HEK293T (cell line): ENCODE data around the gene SNX33.

Experiments used
- ARNT ChIP-seq: fragments of 450-650 bp; IDR thresholded peaks from 2 replicates; pipeline ENCODE4 v1.6.1; 2017; ENCODE audit warnings: mild to moderate bottlenecking
- BHLHE40 ChIP-seq: fragments of 450-650 bp; IDR thresholded peaks from 2 replicates; pipeline ENCODE4 v1.6.1; 2016; ENCODE audit warnings: mild to moderate bottlenecking, moderate library complexity, borderline replicate concordance
- CTBP1 ChIP-seq: fragments of 450-650 bp; IDR thresholded peaks from 2 replicates; pipeline ENCODE4 v1.6.1; 2016; ENCODE audit warnings: borderline replicate concordance
- FOXA1 ChIP-seq: fragments of 450-650 bp; IDR thresholded peaks from 2 replicates; pipeline ENCODE4 v1.6.1; 2016; ENCODE audit warnings: mild to moderate bottlenecking
- FOXM1 ChIP-seq: fragments of 450-650 bp; IDR thresholded peaks from 2 replicates; pipeline ENCODE4 v1.6.1; 2017; ENCODE audit warnings: mild to moderate bottlenecking, borderline replicate concordance
- L3MBTL2 ChIP-seq: fragments of 450-650 bp; conservative IDR thresholded peaks from 2 replicates; pipeline ENCODE4 v1.6.1; 2016; ENCODE audit warnings: mild to moderate bottlenecking
- LEF1 ChIP-seq: fragments of 450-650 bp; IDR thresholded peaks from 2 replicates; pipeline ENCODE4 v1.6.1; 2017; ENCODE audit warnings: mild to moderate bottlenecking, borderline replicate concordance
- SP1 ChIP-seq: fragments of 450-650 bp; IDR thresholded peaks from 2 replicates; pipeline ENCODE4 v1.6.1; 2017
- SUZ12 ChIP-seq: fragments of 450-650 bp; IDR thresholded peaks from 2 replicates; pipeline ENCODE4 v1.6.1; 2016; ENCODE audit warnings: mild to moderate bottlenecking
- TARDBP ChIP-seq: fragments of 450-650 bp; IDR thresholded peaks from 2 replicates; pipeline ENCODE4 v1.6.1; 2016
- TF ChIP-seq, protein P1 (sequence below): fragments of 450-650 bp; IDR thresholded peaks from 2 replicates; pipeline ENCODE4 v1.6.1; 2016

- TF ChIP-seq TARDBP (no peak), SP1 (no peak), BHLHE40 (no peak), L3MBTL2 (no peak), FOXM1 (no peak), FOXA1 (no peak), SUZ12 (no peak), ARNT (no peak), LEF1 (no peak), CTBP1 (no peak)
- TF ChIP-seq, protein P1, sequence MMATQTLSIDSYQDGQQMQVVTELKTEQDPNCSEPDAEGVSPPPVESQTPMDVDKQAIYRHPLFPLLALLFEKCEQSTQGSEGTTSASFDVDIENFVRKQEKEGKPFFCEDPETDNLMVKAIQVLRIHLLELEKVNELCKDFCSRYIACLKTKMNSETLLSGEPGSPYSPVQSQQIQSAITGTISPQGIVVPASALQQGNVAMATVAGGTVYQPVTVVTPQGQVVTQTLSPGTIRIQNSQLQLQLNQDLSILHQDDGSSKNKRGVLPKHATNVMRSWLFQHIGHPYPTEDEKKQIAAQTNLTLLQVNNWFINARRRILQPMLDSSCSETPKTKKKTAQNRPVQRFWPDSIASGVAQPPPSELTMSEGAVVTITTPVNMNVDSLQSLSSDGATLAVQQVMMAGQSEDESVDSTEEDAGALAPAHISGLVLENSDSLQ: no peak
These were observed 46.0 kb downstream of the SNX33 start for GRCh38 chr15:75693501-75694240.
